Measurements from ENCODE around the gene OR1I1. TPM values are rescaled to one million over a fixed set of nuclear protein-coding genes. Genes with fewer than 3 reads are reported as not detected.

The OR1I1 gene
- total RNA-seq, 1 donor from 2014 or later: not detected

DNA sequence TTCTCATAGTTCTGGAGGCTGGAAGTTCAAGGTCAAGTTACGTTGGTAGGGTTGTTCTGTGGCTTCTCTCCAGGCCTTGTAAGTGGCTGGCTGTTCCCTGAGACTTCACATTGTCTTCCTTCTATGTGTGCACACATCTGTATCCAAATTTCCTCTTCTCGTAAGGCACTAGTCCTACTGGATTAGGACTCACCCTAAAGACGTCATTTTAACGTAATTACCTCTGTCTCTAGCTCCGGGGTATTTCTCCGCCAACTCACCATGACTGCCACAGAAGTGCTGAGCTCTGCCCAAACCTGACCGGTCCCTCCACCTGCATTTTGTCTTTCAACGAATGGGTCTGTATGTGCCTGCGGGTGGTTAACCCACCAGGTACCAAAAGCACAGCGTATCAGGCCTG is 16.4 kb downstream of the OR1I1 start:
- no peak for DNase-seq (ENCODE audit: low spot score)

DNA sequence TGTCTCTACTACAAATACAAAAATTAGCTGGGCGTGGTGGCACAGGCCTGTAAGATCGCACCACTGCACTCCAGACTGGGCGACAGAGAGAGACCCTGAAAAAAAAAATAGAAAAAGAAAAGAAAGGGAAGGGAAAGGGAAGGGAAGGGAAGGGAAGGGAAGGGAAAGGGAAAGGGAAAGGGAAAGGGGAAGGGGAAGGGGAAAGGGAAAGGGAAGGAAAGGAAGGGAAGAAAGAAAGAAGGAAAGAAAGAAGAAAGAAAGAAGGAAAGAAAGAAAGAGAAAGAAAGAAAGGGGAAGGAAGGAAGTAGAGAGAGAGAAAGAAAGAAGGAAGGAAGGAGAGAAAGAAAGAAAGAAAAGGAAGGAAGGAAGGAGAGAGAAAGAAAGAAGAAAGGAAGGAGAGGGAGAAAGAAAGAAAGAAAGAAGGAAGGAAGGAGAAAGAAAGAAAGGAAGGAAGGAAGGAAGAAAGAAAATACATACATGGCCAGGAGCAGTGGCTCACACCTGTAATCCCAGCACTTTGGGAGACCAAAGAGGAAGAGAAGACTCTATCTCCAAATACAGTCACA is 17.1 kb downstream of the OR1I1 start:
- DNase-seq (ENCODE audit: low spot score): no peak

DNA sequence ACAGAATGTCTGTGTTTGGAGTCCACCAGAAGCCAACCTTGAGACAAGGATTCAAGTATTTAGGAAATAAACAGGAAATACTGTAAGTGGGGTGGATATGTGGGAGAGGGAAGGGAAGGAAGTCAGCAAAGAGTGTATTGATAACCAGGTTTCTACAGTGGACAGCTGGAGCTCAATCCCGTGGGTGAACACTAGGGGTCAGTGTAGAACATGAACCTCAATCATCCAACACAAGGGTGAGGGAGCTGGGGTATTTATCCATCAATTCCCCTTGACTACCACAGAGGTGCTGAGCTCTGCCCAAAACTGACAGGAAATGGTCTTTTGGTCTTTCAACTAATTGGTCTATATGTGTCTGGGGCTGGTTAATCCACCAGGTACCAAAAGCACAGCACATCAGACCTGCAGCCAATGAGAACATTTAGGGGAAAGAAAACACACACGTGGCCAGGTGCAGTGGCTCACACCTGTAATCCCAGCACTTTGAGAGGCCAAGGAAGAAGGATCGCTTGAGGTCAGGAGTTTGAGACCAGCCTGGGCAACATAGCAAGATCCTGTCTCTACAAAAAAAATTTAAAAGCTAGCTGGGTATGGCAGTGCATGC is 19.6 kb downstream of the OR1I1 start:
- DNase-seq (ENCODE audit: low spot score): no peak

DNA sequence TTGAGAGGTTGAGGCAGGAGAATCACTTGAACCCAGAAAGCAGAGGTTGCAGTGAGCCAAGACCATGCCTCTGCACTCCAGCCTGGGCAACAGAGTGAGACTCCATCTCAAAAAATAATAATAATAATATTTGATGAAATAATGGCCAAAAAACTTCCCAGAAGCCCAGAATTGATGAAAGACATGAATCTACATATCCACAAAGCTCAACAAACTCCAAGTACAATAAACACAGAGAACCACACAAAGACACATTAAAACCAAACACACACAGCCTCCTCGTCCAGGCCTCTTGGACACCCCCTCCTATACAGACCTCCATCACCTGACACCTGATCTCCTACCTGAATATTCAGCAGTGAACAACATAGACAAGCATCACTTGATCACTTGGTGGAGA is 22.0 kb downstream of the OR1I1 start:
- no peak for DNase-seq (ENCODE audit: low spot score)

DNA sequence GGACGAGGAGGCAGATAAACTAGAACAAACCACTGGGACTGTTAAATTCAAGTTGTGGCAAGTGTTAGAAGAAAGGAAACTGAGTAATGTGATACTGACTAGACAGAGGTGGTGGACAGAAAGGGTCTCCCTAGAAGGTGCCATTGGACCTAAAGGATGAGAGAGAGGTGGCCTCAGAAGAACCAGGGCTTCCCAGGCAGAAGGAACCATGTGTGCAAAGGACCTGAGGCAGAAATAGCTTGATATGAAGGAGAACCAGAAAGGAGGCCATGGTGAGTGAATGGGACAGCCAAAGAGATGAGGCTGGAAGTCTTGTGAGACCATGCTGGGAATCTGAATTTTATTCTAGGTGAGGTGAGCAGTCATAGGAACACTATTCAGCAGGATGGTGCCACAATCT is 22.4 kb downstream of the OR1I1 start:
- no peak for DNase-seq (ENCODE audit: low spot score)

DNA sequence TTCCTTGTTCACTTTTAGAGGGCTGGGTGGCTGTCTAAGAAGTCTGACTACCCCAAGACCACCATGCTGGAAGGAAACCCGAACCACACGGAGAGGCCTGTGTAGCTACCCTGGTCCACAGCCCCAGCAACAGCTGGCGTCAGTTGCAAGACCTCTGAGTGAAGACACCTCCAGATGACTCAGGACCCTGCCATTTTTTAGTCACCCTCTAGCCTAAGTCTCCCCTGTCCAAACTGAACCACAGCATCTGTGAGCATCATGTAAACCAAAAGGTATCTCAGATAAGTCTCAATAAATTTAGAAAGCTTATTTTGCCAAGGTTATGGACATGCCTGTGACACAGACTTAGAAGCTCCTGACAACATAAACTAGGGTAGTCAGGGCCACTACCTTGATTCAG is 23.0 kb downstream of the OR1I1 start:
- no peak for DNase-seq (ENCODE audit: low spot score)

DNA sequence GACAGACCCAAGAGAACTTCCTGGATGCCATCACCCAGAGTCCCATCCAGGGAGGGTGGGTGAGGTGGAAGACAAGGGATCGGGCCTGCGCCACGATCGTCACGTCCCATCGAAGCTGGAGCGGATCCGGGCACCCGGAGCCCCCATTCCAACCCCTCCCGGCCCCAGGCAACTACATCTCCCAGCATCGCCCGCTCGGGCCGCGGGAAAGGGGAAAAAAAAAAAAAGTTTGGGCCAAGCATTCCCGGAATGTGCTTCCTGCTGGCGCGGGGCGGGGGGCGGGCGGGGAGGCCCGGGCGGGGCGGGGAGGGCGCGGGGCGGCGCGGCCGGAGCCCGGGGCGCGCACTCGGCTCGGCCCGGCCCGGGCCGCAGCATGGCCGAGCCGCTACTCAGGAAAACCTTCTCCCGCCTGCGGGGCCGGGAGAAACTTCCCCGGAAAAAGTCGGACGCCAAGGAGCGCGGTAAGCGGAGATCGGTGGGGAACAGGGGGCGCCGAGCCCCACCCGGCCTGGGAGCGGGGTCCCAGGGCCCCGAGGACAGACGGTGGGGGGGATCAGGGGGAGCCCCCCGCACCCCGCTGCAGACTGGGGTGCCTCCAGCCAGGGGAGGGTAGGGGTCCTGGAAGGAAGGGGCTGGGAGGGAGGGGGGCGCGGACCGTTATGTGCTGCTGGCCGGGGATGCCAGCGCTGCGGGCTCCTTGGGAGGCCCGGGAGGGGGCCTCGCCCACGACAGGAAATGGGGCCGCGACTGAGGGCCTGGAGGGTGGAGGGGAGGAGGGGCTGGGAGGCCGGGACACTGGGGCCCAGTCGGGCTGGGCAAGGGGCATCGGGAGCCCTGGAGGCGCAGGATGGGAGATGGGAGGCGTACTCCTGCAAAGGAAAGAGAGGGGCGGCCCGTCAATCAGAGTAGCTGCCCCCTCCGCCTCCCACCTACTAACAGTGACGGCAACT is 25.3 kb downstream of the OR1I1 start, which contains the start of gene SYDE1:
SYDE1 (plus strand) TSS at position 341 of the 950 bp plus-strand sequence; CDS start at position 374, 33 bp downstream.
- DNase-seq (ENCODE audit: low spot score): peak; percentile 49

DNA sequence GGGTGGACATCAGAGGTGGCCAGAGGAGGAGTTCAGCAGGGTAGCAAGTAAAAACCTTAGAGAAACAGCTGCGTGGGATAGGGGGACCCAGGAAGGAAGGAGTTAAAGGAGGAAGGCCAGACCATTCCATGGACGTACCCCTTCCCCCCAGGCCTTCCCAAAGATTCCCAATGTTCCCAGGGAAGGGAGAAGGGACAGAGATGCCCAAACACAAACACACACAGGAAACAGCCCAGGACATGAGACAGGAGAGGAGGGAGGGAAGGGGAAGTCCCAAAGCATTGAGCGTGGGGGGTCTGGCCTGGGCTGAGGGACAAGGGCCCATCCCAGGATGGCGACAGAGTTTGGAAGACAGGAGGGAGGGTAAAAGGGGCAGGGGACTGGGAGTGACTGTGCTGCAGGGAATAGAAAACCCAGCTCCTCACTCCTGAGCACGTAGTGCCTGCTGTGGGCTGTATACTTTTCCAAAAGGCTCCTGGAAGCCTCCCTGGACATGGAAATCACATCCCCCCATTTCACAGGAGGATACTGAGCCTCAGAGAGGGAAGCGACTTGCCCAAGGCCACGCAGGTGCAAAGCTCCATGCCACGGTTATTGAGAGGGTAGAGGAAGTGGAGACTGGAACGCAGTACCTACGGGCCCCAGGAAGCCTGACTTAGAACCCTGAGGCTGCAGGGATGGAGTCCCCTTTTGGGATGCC is 26.3 kb downstream of the OR1I1 start:
- DNase-seq (ENCODE audit: low spot score): no peak

DNA sequence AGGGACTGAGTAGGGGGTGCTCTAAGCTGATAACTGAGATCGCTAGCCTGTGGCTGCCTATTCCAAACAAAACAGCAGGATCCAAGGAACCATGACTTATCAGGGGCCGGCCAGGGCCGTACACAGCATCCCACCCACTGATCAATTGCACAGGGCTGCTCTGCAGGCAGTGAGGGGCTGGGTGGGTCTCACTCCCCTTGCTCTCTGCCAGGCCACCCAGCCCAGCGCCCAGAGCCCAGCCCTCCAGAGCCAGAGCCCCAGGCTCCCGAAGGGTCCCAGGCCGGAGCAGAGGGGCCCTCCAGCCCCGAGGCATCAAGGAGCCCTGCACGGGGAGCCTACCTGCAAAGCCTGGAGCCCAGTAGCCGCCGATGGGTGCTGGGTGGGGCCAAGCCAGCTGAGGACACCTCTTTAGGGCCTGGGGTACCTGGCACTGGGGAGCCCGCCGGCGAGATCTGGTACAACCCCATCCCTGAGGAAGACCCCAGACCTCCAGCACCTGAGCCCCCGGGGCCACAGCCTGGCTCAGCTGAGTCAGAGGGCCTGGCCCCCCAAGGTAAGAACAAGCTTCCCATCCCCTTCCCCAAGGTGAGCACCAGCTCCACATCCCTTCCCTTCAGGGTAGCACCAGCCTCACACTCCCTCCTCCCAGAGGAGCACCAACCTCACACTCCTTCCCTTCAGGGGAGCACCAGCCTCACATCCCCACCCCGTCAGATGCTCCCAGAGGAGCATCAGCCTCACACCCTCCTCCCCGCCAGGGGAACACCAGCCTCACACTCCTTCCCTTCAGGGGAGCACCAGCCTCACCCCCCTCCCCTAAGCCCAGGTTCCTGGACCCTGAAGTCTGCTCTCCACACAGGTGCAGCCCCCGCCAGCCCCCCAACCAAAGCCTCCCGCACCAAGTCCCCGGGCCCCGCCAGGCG is 27.1 kb downstream of the OR1I1 start:
- DNase-seq (ENCODE audit: low spot score): no peak

DNA sequence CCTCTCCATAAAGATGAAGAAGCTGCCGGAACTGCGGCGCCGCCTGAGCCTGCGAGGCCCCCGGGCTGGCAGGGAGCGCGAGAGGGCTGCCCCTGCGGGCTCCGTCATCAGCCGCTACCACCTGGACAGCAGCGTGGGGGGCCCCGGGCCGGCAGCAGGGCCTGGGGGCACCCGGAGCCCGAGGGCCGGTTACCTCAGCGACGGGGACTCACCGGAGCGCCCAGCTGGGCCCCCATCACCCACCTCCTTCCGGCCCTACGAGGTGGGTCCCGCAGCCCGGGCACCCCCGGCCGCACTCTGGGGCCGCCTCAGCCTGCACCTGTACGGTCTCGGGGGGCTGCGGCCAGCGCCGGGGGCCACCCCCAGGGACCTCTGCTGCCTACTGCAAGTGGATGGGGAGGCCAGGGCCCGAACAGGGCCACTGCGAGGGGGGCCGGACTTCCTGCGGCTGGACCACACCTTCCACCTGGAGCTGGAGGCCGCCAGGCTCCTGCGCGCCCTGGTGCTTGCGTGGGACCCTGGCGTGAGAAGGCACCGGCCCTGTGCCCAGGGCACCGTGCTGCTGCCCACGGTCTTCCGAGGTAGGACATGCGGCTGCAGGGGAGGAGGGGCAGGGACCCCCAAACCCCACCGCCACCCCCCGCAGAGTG is 27.9 kb downstream of the OR1I1 start:
- DNase-seq (ENCODE audit: low spot score): no peak

DNA sequence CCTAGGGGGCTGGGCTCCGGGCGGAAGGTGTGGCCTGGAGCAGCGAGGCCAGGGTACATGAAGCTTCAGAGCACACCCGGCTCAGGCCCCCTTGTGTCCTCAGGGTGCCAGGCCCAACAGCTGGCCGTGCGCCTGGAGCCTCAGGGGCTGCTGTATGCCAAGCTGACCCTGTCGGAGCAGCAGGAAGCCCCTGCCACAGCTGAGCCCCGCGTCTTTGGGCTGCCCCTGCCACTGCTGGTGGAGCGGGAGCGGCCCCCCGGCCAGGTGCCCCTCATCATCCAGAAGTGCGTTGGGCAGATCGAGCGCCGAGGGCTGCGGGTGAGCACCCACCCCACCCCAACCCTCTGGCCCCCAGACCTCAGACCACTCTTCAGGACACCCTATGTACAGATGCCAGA is 28.4 kb downstream of the OR1I1 start:
- no peak for DNase-seq (ENCODE audit: low spot score)

DNA sequence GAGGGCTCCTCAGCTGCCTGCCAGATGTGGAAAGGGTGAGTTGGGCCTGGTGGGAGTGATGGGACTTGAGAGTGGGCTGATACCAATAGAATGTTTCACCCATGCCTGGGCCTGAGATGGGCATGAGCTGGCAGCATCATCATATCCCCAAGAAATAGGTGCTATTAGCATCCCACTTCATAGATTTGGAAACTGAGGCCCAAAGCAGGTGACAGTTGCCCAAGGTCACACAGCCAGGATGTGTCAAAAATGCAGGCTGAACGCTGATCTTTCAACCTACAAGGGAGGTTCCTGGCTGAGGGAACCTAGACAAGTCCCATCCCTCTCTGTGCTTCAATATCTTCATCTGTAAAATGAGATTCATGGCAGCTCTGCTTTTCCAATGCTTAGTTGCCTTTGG is 29.7 kb downstream of the OR1I1 start:
- DNase-seq (ENCODE audit: low spot score): no peak

DNA sequence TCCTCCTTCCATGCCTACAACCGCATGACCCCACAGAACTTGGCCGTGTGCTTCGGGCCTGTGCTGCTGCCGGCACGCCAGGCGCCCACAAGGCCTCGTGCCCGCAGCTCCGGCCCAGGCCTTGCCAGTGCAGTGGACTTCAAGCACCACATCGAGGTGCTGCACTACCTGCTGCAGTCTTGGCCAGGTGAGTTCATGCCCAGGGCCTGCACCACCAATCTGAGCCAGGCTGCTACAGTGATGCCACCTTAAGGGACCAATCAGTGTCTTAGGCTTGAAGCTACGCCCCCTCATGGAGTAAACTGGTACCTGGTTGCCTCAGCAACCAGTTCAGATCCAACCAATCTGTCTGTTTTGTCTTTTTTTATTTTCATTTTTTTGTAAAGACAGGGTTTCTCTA is 30.4 kb downstream of the OR1I1 start:
- DNase-seq (ENCODE audit: low spot score): no peak

DNA sequence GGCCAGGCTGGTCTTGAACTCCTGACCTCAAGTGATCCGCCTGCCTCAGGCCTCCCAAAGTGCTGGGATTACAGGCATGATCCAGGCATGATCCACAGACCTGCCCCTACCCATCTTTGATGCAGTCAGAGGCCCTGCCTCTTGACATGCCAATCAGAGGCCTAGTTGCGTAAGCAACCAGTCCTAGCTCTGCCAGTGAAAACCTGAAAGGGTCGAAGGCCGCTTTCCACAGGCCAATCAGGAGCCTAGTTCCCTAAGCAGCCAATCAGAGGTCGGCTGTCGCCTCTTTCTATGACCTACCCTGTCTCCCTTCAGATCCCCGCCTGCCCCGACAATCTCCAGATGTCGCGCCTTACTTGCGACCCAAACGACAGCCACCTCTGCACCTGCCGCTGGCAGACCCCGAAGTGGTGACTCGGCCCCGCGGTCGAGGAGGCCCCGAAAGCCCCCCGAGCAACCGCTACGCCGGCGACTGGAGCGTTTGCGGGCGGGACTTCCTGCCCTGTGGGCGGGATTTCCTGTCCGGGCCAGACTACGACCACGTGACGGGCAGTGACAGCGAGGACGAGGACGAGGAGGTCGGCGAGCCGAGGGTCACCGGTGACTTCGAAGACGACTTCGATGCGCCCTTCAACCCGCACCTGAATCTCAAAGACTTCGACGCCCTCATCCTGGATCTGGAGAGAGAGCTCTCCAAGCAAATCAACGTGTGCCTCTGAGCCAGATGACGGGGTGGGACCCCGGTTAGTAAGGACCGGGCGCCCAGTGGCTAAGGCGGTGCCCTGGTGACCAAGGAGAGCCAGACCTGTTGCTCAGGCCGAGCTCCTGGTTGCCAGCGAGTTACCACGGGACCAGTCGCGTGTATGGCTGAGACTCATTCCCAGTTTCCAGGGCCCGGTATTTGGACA is 31.5 kb downstream of the OR1I1 start:
- DNase-seq (ENCODE audit: low spot score): no peak

DNA sequence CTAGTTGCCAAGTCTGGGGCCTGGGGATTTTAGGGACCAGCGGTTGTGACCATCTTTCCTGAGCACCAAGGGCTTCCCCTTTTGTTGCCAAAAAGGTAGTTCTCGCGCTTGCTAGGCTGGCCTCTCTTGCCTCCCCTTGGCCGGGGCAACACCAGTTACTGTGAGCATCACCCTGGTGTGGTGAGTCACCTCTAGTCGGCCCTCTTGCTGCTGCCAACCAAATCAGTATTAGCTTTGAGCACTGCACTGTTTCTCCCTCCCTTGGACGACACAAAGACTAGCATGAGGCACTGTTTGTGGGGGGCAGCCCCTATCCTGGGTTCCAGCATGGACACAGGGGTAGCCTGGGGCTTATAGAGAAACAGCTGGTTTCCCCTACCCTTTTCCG is 32.1 kb downstream of the OR1I1 start:
- DNase-seq (ENCODE audit: low spot score): no peak

DNA sequence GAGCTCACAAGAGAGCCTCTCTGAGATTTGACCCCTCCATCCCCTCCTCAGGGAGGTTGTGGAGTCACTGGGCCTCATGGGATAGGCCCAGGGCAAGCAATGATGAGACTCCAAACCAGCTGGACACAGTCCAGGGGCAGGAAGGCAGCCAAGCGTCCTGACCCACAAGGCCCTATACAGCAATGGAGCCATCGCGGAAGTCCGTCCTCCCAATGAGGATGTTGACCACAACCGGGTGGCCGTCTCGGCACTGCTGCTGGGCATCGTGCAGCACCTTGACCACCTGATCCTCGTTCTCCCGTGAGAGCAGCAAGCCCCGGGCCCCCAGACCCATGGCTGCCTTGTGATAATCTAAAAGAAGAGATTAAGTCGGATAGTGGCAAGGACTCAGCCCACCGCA is 33.1 kb downstream of the OR1I1 start:
- DNase-seq (ENCODE audit: low spot score): peak; percentile 69

DNA sequence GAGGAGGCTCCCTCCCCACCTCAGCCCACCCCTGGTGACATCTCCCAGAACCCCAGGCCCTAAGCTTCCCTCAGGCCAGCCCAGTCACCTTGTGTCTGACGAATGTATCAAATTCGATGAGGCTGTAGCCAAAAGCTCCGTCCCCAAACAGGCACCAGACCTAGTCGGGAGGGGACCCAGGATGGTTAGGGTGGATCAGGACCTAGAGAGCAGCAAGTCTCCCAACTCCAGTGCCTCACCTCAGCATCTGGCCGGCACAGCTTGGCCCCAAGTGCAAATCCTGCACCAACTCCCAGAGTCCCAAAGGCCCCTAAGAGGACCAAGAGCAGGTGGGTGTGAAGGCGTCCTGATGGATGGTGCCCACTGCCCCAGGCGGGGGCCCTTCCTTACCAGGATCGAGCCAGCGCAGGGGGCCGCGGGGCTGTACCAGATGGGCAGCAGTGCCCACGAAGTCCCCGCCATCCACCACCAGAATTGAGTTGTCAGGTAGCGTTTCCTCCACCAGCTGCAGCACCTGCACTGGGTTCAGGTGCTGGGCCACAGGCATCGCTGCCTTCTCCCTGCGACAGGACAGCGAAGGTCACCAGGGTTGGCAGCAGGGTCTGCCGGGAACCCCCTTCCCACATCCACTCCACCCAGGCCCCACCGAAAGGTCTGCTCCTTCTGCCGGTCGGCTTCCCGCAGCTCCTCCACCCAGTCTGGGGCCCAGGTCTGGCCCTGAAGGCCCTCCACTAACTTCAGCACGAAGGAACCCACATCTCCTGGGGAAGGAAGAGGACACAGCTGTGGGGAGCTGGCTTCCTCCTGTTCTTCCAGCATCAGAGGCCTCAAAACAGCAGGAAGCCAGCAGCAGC is 34.0 kb downstream of the OR1I1 start:
- DNase-seq (ENCODE audit: low spot score): no peak

DNA sequence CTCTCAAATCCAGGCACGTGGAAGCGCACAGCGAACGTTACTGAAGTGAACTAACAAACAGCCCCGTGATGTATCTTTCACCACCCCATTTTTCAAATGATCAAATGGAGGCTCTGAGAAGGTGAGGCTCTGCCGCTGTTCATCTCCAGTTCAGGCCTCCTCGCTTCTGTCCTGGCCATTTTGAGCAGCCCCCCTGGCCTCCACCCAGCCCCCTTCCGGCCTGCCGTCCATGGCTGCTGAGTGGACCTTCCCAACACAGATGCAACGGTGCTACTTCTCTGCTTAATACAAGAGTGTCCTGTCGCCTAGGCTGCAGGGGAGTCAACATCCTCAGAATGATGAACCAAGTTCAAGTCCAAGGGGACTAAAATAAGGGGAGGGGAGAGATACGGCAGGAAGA is 34.8 kb downstream of the OR1I1 start:
- no peak for DNase-seq (ENCODE audit: low spot score)

DNA sequence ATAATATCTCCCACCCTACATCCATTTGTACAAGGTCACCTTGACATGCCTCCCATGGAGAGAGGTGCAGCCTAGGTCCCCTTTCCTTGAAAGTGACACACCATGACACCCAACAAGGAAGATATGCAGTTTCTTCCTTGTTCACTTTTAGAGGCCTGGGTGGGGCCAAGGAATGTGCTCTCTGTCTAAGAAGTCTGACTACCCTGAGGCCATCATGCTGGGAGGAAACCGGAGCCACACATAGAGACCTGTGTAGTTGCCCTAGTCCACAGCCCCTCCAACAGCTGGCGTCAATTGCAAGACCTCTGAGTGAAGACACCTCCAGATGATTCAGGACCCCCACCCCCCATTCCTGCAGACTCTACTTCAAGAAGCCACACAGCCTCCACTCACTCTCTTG is 36.2 kb downstream of the OR1I1 start:
- DNase-seq (ENCODE audit: low spot score): peak; percentile 48
